ENCODE results near the gene NELL1. TPM values are rescaled to one million over a fixed set of nuclear protein-coding genes. Genes with fewer than 3 reads are reported as not detected.

The NELL1 gene
- total RNA-seq, 1 experiment from 2014 or later: 0.22 TPM

- no peaks in the 10 kb centered on the region for H3K9me3 Mint-ChIP-seq
- H3K4ac ChIP-seq (ENCODE audit: low read depth, low read length): no peak overlapping the region
- no peaks in the 10 kb centered on the region for H3K36me3 Mint-ChIP-seq (ENCODE audit: insufficient read depth in 1 of 3, low read depth in 3 of 3)
- H2AK5ac ChIP-seq (ENCODE audit: insufficient read length, low read length): no peak overlapping the region
- no peak for DNase-seq
- no peak overlapping the region for H4K5ac ChIP-seq (ENCODE audit: insufficient read length, low read depth, low read length)
- no peak overlapping the region for H3K23ac ChIP-seq (ENCODE audit: insufficient read length, low read depth, low read length)
- H3K27ac ChIP-seq (ENCODE audit: insufficient read length, low read depth, low read length): no peak overlapping the region
- no peak overlapping the region for H2BK120ac ChIP-seq (ENCODE audit: low read depth, low read length, poor library complexity, severe bottlenecking)
- H2BK5ac ChIP-seq (ENCODE audit: insufficient read length, low read length): no peak overlapping the region
- H3K4me1 Mint-ChIP-seq: no peaks in the 10 kb centered on the region
- no peak overlapping the region for H3K4me3 Mint-ChIP-seq
- no peak overlapping the region for H2BK20ac ChIP-seq (ENCODE audit: low read depth, low read length, poor library complexity, severe bottlenecking)
- no peaks in the 10 kb centered on the region for H3K9me3 ChIP-seq (ENCODE audit: control insufficient read depth, low read depth, low read length)
- no peak overlapping the region for H4K8ac ChIP-seq (replicated peaks; ENCODE audit: insufficient read length, low read depth, low read length)
- H4K91ac ChIP-seq (ENCODE audit: insufficient read length, low read depth, low read length): no peak overlapping the region
- H4K20me1 ChIP-seq (ENCODE audit: control insufficient read depth, insufficient read depth, insufficient read length): no peaks in the 10 kb centered on the region
- H3K79me2 ChIP-seq (ENCODE audit: insufficient read depth, low read length): no peaks in the 10 kb centered on the region
- no peak overlapping the region for H3K56ac ChIP-seq (ENCODE audit: insufficient read length, low read depth, low read length)
- H3K4me1 ChIP-seq (ENCODE audit: insufficient read depth, low read length): no peaks in the 10 kb centered on the region
- no peaks in the 10 kb centered on the region for H3K23me2 ChIP-seq (ENCODE audit: insufficient read length, low read depth, low read length, poor library complexity, severe bottlenecking)
- H3K4me2 ChIP-seq (ENCODE audit: insufficient read depth, insufficient read length, low read length): no peak overlapping the region
- no peak overlapping the region for H3K9ac ChIP-seq (ENCODE audit: extremely low read depth, insufficient read length, low read length)
- no peak overlapping the region for H3T11ph ChIP-seq (ENCODE audit: low read length)
- H3K18ac ChIP-seq (ENCODE audit: insufficient read length, low read depth, low read length): no peak overlapping the region
- no peak overlapping the region for H3K14ac ChIP-seq (ENCODE audit: insufficient read depth, low read length)
- no peak overlapping the region for H2AFZ ChIP-seq (ENCODE audit: low read length)
- no peak overlapping the region for H2BK15ac ChIP-seq (ENCODE audit: low read depth, low read length)
- H2BK12ac ChIP-seq (ENCODE audit: insufficient read length, low read depth, low read length): no peak overlapping the region
- no CpG with 5 or more reads among the region's 1 CpG for WGBS (ENCODE audit: extremely low coverage, insufficient read length, low lambda C conversion rate)
- no peaks in the 10 kb centered on the region for H3K27me3 Mint-ChIP-seq (ENCODE audit: low read depth)
- no peaks in the 10 kb centered on the region for H3K79me1 ChIP-seq (ENCODE audit: insufficient read depth, low read depth, low read length, poor library complexity, severe bottlenecking)
- no peak overlapping the region for H3K27ac Mint-ChIP-seq
- TF ChIP-seq CTCF (conservative IDR thresholded peaks at IDR 0.05): no peak
- H3K27me3 ChIP-seq (ENCODE audit: insufficient read depth, low read length): no peaks in the 10 kb centered on the region
Measured at GRCh38 chr11:21572210-21572609, 902.8 kb downstream of the NELL1 start.

Measured in H9 (cell line).